Activated CD8-positive, alpha-beta memory T cell treated with anti-CD3 and anti-CD28 coated beads, Interleukin-2, amount 50 U/mL, for 48 hours (primary cell): ENCODE data around the gene ETV3L.
"Not testable (repeated sequence)": the region's sequence is repeated elsewhere in the genome, so short reads cannot be mapped to it uniquely, and the experiment has no call there.

Source experiments
- DNase-seq: peaks from one replicate; pipeline ENCODE4 v3.0.0-alpha.2; 2020

Gene ETV3L

DNA sequence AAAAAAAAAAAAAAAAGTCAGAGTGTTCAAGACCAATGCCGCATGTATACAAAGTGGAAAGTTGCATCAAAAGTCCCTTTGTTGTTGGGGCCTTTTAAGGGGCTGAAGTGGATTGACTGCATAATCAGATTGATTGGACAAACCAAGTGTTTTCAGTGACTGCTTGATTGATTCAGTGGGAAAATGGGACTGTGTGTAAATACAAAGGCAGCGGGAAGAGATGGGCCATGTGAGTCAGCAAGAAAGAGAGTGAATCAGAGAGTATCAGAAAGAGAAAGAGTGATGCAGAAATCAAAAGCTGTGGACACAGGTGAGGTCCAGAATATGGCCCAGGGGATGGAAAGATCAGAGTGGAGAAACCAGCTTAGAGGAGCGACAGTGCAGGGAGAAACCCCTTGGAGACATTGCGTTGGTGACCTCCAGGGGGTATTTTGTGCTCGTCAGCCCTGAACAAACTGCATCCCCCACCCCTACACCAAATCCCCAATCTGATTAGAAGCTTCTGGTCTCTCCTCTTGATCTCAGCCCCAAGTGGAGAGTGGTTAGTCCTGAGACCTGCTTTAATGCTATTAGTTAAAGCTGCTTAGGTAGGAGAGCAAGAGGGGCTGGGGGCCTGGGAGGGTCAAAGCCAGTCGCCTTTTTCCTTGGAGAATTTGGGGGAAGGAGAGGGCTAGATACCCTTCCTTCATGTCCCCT, 5.1 kb upstream of the ETV3L start:
- no peak for DNase-seq

- DNase-seq: no peak
Observed at GRCh38 chr1:157103268-157103667, 3.7 kb upstream of the ETV3L start.

DNA sequence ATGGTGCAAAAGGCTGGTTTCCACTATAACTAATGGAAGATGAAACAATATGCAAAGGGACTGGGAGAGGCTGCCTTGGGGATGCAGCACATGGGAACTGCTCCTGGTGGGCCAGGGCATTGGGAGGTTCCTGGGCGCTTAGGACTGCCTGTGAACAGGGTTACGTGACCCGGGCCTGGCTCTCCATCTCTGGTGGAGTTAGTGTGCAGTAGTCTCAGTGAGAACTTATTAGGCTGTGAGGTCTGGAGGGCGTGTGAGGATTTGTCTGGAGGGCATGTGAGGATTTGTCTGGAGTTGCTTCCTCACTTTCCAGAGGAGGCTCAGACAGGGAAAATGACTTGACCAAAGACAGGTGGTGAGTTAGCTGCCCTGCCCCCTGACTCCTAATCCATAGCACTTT, 1.5 kb upstream of the ETV3L start:
- DNase-seq: no peak

DNA sequence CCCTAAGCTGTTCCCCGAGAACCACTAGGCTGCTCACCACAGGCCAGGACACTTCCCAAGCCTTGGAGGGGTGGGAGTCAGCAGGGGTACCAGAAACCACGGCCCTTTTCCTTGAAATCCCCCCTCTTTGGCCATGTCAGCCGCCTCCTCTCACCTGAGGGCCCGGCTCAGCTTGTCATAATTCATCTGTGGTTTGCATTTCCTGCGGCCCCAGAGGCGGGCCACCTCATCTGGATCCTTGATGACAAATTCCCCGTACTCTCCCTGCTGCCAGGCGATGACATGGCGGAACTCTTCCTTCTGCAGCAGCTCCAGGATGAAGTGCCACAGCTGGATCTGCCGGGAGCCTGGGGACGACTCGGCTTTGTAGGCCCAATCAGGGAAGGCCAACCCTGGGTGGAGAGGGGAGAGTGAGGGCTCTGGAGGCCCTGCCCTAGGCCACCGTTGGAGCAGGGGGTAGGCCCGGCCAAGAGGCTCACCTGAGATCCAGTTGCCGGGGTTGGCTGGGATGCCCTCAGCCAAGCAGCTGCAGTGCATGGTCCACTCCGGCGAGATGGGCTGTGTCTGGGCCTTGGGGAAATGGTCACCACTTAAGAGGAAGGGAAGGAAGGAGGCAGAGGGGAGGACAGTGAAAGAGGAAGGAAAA, 498 bp downstream of the ETV3L start:
- not testable (repeated sequence) for DNase-seq

- DNase-seq: no peak
Observed at GRCh38 chr1:157098519-157098918, 1.1 kb downstream of the ETV3L start.

DNA sequence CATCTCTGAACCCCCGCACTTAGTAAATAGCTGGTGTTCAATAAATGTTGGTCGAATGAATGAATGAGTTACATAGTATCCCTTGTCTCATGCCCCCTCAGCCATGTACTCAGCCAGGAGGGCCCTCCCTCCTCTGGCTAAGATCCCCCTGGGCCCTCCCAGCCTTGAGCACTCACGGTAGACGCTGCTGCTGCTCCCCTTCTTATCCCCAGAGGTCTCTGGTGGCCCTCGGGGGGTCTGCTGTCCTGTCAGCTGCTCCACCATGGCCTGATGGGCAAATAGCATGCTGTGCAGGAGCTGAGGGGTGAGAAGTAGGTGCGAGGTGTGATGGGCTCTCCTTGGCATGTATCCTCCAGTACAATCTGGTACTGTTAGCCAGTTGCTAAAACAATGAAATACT, 1.9 kb downstream of the ETV3L start:
- no peak for DNase-seq

GRCh38 chr1:157096881-157097280, 2.7 kb downstream of the ETV3L start:
- no peak for DNase-seq

GRCh38 chr1:157095551-157095950, 4.1 kb downstream of the ETV3L start:
- no peak for DNase-seq

GRCh38 chr1:157095091-157095490, 4.5 kb downstream of the ETV3L start:
- no peak for DNase-seq

GRCh38 chr1:157092831-157093230, 6.8 kb downstream of the ETV3L start:
- no peak for DNase-seq

DNA sequence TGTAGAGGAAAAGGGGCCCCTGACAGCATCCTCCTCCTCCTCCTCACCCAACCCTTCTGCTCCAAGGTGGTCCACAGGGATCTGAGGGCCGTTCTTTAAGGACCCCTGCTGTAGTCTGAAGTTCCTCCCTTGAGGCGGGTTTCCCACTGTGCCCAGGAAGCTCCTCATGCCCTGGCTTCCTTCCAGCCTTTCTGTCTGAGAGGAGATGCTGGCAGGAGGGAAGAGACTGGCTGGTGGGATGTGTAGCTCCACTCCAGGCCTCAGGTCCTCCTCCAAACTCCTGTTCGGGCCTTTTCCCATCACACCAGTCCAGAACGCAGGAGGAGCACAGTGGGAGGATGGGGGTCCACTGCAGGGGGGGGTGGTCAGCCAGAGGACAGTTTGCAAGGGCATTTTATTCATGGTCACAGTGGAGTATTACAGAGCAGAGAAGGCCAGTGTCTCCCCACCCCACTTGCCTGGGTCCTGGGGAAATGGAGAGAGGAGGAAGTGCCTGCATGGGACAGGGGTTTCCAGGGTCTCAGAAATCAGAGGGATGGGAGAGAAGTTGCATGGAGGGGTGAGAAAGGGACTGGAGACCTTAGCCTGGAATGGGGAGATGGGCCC, 7.8 kb downstream of the ETV3L start:
- peak; percentile 28 for DNase-seq

- peak; percentile 47 for DNase-seq
Observed at GRCh38 chr1:157091186-157091585, 8.4 kb downstream of the ETV3L start.

DNA sequence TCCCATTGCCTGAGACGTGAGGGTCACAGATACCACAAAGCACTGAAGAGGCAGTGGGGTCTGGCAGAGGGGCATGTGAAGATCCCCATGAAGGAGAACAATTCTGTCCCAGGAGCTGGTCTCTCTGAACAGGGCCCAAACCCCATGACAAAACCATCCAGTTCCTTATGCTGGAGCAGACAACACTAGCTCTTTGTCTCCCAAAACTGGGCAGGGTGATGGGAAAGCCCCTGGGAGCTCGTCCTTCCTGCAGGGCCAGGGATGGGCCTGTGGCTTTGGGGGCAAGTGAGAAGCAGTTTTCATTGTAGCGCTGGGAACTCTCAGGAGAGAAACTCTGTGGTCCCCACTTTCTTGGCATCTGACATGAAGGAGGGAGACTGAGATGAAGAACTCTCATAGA, 8.8 kb downstream of the ETV3L start:
- peak; percentile 41 for DNase-seq

- DNase-seq: peak; percentile 98
Observed at GRCh38 chr1:157090196-157090647, 9.4 kb downstream of the ETV3L start.

- DNase-seq: peak; percentile 49
Observed at GRCh38 chr1:157089789-157090188, 9.8 kb downstream of the ETV3L start.

DNA sequence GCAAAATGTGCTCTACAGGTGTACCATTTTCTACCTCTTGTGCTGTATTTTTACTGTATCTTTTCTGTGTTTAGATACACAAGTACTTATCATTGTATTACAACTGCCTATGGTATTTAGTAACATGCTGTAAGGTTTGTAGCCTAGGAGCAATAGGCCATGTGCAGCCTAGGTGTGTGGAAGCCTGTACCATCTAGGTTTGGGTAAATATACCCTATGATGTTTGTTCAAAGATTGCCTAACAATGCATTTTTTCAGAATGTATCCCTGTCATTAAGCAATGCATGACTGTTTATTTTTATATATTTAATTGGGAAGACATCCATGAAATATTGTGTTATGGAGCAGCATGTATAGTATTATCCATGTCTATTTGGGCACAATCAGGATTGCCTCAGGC, 11.0 kb downstream of the ETV3L start:
- DNase-seq: peak; percentile 12

DNA sequence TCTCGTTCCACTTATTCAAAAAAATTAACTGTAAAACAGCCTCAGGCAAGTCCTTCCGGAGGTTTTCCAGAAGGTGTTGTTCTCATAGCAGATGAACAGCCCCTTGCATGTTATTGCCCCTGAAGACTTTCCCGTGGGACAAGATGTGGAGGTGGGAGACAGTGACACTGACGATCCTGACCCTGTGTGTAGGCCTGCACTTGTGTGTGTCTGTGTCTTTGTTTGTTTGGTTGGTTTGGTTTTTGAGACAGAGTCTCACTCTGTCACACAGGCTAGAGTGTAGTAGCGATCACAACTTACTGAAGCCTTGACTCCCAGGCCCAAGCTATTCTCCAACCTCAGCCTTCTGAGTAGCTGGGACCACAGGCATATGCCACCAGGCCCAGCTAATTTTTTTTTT, 12.6 kb downstream of the ETV3L start:
- peak; percentile 20 for DNase-seq

DNA sequence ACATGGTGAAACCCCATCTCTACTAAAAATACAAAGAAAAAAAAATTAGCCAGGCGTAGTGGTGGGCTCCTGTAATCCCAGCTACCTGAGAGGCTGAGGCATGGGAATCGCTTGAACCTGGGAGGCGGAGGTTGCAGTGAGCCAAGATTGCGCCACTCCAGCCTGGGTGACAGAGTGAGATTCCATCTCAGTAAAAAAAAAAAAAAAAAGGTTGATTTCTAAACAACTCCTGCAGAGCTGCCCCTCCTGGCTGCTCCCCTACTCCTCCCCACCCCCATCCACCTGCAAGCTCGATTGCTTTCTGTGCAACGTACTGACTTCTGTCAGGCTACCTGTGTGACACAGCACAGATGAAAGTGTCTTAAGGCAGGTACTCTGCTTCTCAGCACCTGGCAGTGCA, 13.3 kb downstream of the ETV3L start:
- DNase-seq: peak; percentile 35

DNA sequence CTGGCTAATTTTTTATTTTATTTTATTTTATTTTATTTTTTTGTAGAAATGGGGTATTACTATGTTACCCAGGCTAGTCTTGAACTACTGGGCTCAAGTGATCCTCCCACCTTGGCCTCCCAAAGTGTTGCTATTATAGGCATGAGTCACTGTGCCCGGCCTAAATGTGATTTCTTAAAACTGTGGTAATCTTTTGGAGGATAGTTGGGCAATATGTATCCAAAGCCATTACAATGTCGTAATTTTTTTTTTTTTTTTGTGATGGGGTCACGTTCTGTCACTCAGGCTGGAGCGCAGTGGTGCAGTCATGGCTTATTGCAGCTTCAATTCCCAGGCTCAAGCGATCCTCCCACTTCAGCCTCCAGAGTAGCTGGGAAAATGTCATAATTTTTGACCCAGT, 14.2 kb downstream of the ETV3L start:
- no peak for DNase-seq

- peak; percentile 10 for DNase-seq
Observed at GRCh38 chr1:157084720-157085119, 14.9 kb downstream of the ETV3L start.

- DNase-seq: peak; percentile 8
Observed at GRCh38 chr1:157081707-157082106, 17.9 kb downstream of the ETV3L start.

DNA sequence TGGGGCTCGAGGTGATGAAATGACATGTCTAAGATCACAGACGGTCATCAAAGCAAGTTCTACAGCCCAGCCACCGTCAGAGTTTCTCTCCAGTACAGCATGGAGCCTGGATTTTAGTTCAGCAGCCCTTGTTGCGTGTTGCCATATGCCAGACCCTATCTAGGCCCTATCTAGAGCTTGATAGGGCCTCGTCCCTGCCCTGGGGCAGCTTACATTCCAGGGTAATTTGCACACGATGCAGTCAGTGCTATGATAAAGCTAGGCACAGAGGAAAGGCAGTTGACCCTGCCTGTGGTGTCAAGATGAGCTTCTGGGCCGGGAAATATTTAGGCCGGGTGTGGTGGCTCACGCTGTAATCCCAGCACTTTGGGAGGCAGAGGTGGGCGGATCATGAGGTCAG, 18.9 kb downstream of the ETV3L start:
- no peak for DNase-seq

DNA sequence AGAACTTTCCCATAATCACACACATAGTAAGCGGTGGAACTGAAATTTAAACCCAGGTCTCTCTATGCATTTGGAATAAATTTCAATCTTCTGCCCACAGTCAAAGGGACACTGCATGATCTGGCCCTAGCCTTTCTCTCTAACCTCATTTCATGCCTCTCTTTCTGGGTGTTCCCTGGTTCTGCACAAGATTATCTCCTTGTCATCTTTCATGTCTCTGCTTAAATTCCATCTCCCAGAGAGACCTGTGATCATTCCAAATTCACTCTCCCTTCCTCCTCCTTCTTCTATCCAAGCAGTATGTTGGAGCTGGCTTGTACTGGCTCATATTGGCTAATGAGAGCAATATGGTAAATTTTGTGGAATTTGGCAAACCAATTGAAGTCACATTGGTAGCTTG, 22.2 kb downstream of the ETV3L start:
- no peak for DNase-seq

DNA sequence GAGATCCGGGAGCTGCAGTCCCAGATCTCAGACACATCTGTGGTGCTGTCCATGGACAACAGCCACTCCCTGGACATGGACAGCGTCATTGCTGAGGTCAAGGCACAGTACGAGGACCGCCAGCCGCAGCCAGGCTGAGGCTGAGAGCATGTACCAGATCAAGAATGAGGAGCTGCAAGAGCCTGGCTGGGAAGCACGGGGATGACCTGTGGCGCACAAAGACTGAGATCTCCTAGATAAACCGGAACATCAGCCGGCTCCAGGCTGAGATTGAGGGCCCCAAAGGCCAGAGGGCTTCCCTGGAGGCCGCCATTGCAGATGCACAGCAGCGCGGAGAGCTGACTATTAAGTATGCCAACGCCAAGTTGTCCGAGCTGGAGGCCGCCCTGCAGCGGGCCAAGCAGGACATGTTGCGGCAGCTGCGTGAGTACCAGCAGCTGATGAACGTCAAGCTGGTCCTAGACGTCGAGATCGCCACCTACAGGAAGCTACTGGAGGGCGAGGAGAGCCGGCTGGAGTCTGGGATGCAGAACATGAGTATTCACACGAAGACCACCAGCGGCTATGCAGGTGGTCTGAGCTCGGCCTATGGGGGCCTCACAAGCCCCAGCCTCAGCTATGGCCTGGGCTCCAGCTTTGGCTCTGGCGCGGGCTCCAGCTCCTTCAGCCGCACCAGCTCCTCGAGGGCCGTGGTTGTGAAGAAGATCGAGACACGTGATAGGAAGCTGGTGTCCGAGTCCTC, 25.5 kb downstream of the ETV3L start:
- DNase-seq: peak; percentile 69
